ENCODE data around the gene ACTN1.

The ACTN1 gene

GRCh38 chr14:68955851-68956179, 23.3 kb downstream of the ACTN1 start:
- H2AFZ ChIP-seq (ENCODE audit: low read depth, low read length), result no peak overlapping the region

GRCh38 chr14:68955164-68955850, 23.8 kb downstream of the ACTN1 start:
- peak overlapping the region in 1 of 2 experiments; percentile 3 for H2BK12ac ChIP-seq (ENCODE audit: low read length in 2 of 2)
- peaks cover 59% of the 10 kb centered on the region for H3K4me1 ChIP-seq (ENCODE audit: control insufficient read depth, insufficient read depth, low read depth, low read length)
- WGBS, result 90% methylated on average over 9 of the region's 10 CpGs
- H2BK120ac ChIP-seq (ENCODE audit: low read depth, low read length), result no peak overlapping the region
- H2BK5ac ChIP-seq (ENCODE audit: low read depth, low read length, poor library complexity, severe bottlenecking), result no peak overlapping the region
- DNase-seq, result peak; percentile 53
- peaks cover 15 to 27% of the 10 kb centered on the region in 2 experiments for H3K36me3 ChIP-seq (ENCODE audit: control insufficient read depth in 1 of 2, insufficient read depth in 2 of 2, low read depth in 1 of 2, low read length in 2 of 2)
- H2AK5ac ChIP-seq (ENCODE audit: low read length, severe bottlenecking), result peak overlapping the region; percentile 21
- H3K4me2 ChIP-seq (ENCODE audit: low read length, poor library complexity, severe bottlenecking), result no peak overlapping the region
- H3K9me3 ChIP-seq (ENCODE audit: control insufficient read depth, low read length), result no peaks in the 10 kb centered on the region
- no peaks in the 10 kb centered on the region for H3K79me1 ChIP-seq (replicated peaks; ENCODE audit: low read length, poor library complexity, severe bottlenecking)
- H3K4ac ChIP-seq (ENCODE audit: low read depth in 1 of 2, low read length in 2 of 2), result no peak overlapping the region
- peak overlapping the region in 1 of 2 experiments; percentile 51 for H3K4me3 ChIP-seq (ENCODE audit: insufficient read depth in 1 of 2, low read depth in 1 of 2, low read length in 2 of 2)
- no peak overlapping the region for H2AFZ ChIP-seq (ENCODE audit: low read depth, low read length)
- no peak overlapping the region for H4K8ac ChIP-seq (ENCODE audit: low read length)
- H3K23ac ChIP-seq (ENCODE audit: low read length in 2 of 2), result no peak overlapping the region
- peak overlapping the region; percentile 40 to 52 for H3K18ac ChIP-seq (ENCODE audit: low read depth in 1 of 2, low read length in 2 of 2)
- H3K27ac ChIP-seq (ENCODE audit: low read length, poor library complexity, severe bottlenecking), result no peak overlapping the region
- no peak overlapping the region for H3K14ac ChIP-seq (ENCODE audit: low read length in 2 of 2)
- H3K9ac ChIP-seq (ENCODE audit: low read length), result peak overlapping the region; percentile 77
- H4K91ac ChIP-seq (ENCODE audit: low read length), result no peak overlapping the region
- H3K27me3 ChIP-seq (ENCODE audit: control insufficient read depth in 1 of 2, insufficient read depth in 1 of 2, low read length in 2 of 2), result no peaks in the 10 kb centered on the region
- H2BK15ac ChIP-seq (ENCODE audit: low read depth, poor library complexity, severe bottlenecking), result no peak overlapping the region

More at GRCh38 chr14:68955851-68956179, 23.3 kb downstream of the ACTN1 start:
- Histone ChIP-seq H3K27me3 (ENCODE audit: control insufficient read depth in 1 of 2, insufficient read depth in 1 of 2, low read length in 2 of 2) (no peaks in the 10 kb centered on the region), H2BK15ac (ENCODE audit: low read depth, poor library complexity, severe bottlenecking) (no peak overlapping the region), H4K91ac (ENCODE audit: low read length) (no peak overlapping the region), H3K4me3 (ENCODE audit: insufficient read depth in 1 of 2, low read depth in 1 of 2, low read length in 2 of 2) (peak overlapping the region in 1 of 2 experiments; percentile 51), H2AK5ac (ENCODE audit: low read length, severe bottlenecking) (peak overlapping the region; percentile 53), H3K79me1 (replicated peaks; ENCODE audit: low read length, poor library complexity, severe bottlenecking) (no peaks in the 10 kb centered on the region), H2BK120ac (ENCODE audit: low read depth, low read length) (no peak overlapping the region), H3K23ac (ENCODE audit: low read length in 2 of 2) (no peak overlapping the region), H3K36me3 (ENCODE audit: control insufficient read depth in 1 of 2, insufficient read depth in 2 of 2, low read depth in 1 of 2, low read length in 2 of 2) (peaks cover 15 to 29% of the 10 kb centered on the region in 2 experiments), H3K4me2 (ENCODE audit: low read length, poor library complexity, severe bottlenecking) (peak overlapping the region; percentile 11), H4K8ac (ENCODE audit: low read length) (no peak overlapping the region), H3K18ac (ENCODE audit: low read depth in 1 of 2, low read length in 2 of 2) (peak overlapping the region; percentile 40 to 68), H3K27ac (ENCODE audit: low read length, poor library complexity, severe bottlenecking) (peak overlapping the region; percentile 22), H3K9me3 (ENCODE audit: control insufficient read depth, low read length) (no peaks in the 10 kb centered on the region), H3K14ac (ENCODE audit: low read length in 2 of 2) (no peak overlapping the region), H2BK5ac (ENCODE audit: low read depth, low read length, poor library complexity, severe bottlenecking) (no peak overlapping the region), H3K9ac (ENCODE audit: low read length) (peak overlapping the region; percentile 77), H3K4ac (ENCODE audit: low read depth in 1 of 2, low read length in 2 of 2) (peak overlapping the region in 1 of 2 experiments; percentile 46), H3K4me1 (ENCODE audit: control insufficient read depth, insufficient read depth, low read depth, low read length) (peaks cover 58% of the 10 kb centered on the region), H2BK12ac (ENCODE audit: low read length in 2 of 2) (peak overlapping the region in 1 of 2 experiments; percentile 45)
- 67% methylated on average over 5 of the region's 5 CpGs for WGBS
- DNase-seq, result no peak

- peak overlapping the region; percentile 95 for H4K91ac ChIP-seq (ENCODE audit: low read length)
- peaks cover 10 to 27% of the 10 kb centered on the region in 2 experiments for H3K36me3 ChIP-seq (ENCODE audit: control insufficient read depth in 1 of 2, insufficient read depth in 2 of 2, low read depth in 1 of 2, low read length in 2 of 2)
- H3K14ac ChIP-seq (ENCODE audit: low read length in 2 of 2), result peak overlapping the region in 1 of 2 experiments; percentile 88
- no peak overlapping the region for H2BK5ac ChIP-seq (ENCODE audit: low read depth, low read length, poor library complexity, severe bottlenecking)
- peak overlapping the region; percentile 65 for H2BK120ac ChIP-seq (ENCODE audit: low read depth, low read length)
- peaks cover 61% of the 10 kb centered on the region for H3K4me1 ChIP-seq (ENCODE audit: control insufficient read depth, insufficient read depth, low read depth, low read length)
- H2BK12ac ChIP-seq (ENCODE audit: low read length in 2 of 2), result peak overlapping the region; percentile 6 to 84
- 79% methylated on average over 4 of the region's 4 CpGs for WGBS
- peak overlapping the region in 1 of 2 experiments; percentile 16 for H3K23ac ChIP-seq (ENCODE audit: low read length in 2 of 2)
- peak overlapping the region; percentile 92 for H4K8ac ChIP-seq (ENCODE audit: low read length)
- H3K4ac ChIP-seq (ENCODE audit: low read depth in 1 of 2, low read length in 2 of 2), result peak overlapping the region in 1 of 2 experiments; percentile 50
- H3K9me3 ChIP-seq (ENCODE audit: control insufficient read depth, low read length), result no peaks in the 10 kb centered on the region
- H2BK15ac ChIP-seq (ENCODE audit: low read depth, poor library complexity, severe bottlenecking), result peak overlapping the region; percentile 64
- DNase-seq, result no peak
- H3K27ac ChIP-seq (ENCODE audit: low read length, poor library complexity, severe bottlenecking), result peak overlapping the region; percentile 57
- H3K27me3 ChIP-seq (ENCODE audit: control insufficient read depth in 1 of 2, insufficient read depth in 1 of 2, low read length in 2 of 2), result no peaks in the 10 kb centered on the region
- peak overlapping the region; percentile 75 for H3K9ac ChIP-seq (ENCODE audit: low read length)
- H3K4me3 ChIP-seq (ENCODE audit: insufficient read depth in 1 of 2, low read depth in 1 of 2, low read length in 2 of 2), result peak overlapping the region in 1 of 2 experiments; percentile 68
- no peaks in the 10 kb centered on the region for H3K79me1 ChIP-seq (replicated peaks; ENCODE audit: low read length, poor library complexity, severe bottlenecking)
- H2AFZ ChIP-seq (ENCODE audit: low read depth, low read length), result no peak overlapping the region
- no peak overlapping the region for H3K4me2 ChIP-seq (ENCODE audit: low read length, poor library complexity, severe bottlenecking)
- H2AK5ac ChIP-seq (ENCODE audit: low read length, severe bottlenecking), result peak overlapping the region; percentile 50
- peak overlapping the region; percentile 94 to 95 for H3K18ac ChIP-seq (ENCODE audit: low read depth in 1 of 2, low read length in 2 of 2)
Measured at GRCh38 chr14:68953196-68953555, 25.9 kb downstream of the ACTN1 start.

- no peak overlapping the region for H2BK5ac ChIP-seq (ENCODE audit: low read depth, low read length, poor library complexity, severe bottlenecking)
- peak overlapping the region in 1 of 2 experiments; percentile 68 for H3K4me3 ChIP-seq (ENCODE audit: insufficient read depth in 1 of 2, low read depth in 1 of 2, low read length in 2 of 2)
- no peak overlapping the region for H3K4me2 ChIP-seq (ENCODE audit: low read length, poor library complexity, severe bottlenecking)
- no peak overlapping the region for H2AK5ac ChIP-seq (ENCODE audit: low read length, severe bottlenecking)
- peaks cover 61% of the 10 kb centered on the region for H3K4me1 ChIP-seq (ENCODE audit: control insufficient read depth, insufficient read depth, low read depth, low read length)
- H4K91ac ChIP-seq (ENCODE audit: low read length), result peak overlapping the region; percentile 73
- H3K9me3 ChIP-seq (ENCODE audit: control insufficient read depth, low read length), result no peaks in the 10 kb centered on the region
- H2BK120ac ChIP-seq (ENCODE audit: low read depth, low read length), result peak overlapping the region; percentile 68
- no peak overlapping the region for H3K14ac ChIP-seq (ENCODE audit: low read length in 2 of 2)
- H3K18ac ChIP-seq (ENCODE audit: low read depth in 1 of 2, low read length in 2 of 2), result peak overlapping the region; percentile 76 to 94
- H2AFZ ChIP-seq (ENCODE audit: low read depth, low read length), result no peak overlapping the region
- H4K8ac ChIP-seq (ENCODE audit: low read length), result peak overlapping the region; percentile 52
- no peak overlapping the region for H3K23ac ChIP-seq (ENCODE audit: low read length in 2 of 2)
- H3K27ac ChIP-seq (ENCODE audit: low read length, poor library complexity, severe bottlenecking), result peak overlapping the region; percentile 78
- peak; percentile 90 for DNase-seq
- peak overlapping the region; percentile 8 to 34 for H2BK12ac ChIP-seq (ENCODE audit: low read length in 2 of 2)
- peaks cover 10 to 27% of the 10 kb centered on the region in 2 experiments for H3K36me3 ChIP-seq (ENCODE audit: control insufficient read depth in 1 of 2, insufficient read depth in 2 of 2, low read depth in 1 of 2, low read length in 2 of 2)
- no peaks in the 10 kb centered on the region for H3K79me1 ChIP-seq (replicated peaks; ENCODE audit: low read length, poor library complexity, severe bottlenecking)
- H3K27me3 ChIP-seq (ENCODE audit: control insufficient read depth in 1 of 2, insufficient read depth in 1 of 2, low read length in 2 of 2), result no peaks in the 10 kb centered on the region
- H3K9ac ChIP-seq (ENCODE audit: low read length), result peak overlapping the region; percentile 75
- H2BK15ac ChIP-seq (ENCODE audit: low read depth, poor library complexity, severe bottlenecking), result no peak overlapping the region
- no peak overlapping the region for H3K4ac ChIP-seq (ENCODE audit: low read depth in 1 of 2, low read length in 2 of 2)
- 25% methylated on average over 12 of the region's 12 CpGs for whole genome bisulfite sequencing
Measured at GRCh38 chr14:68952531-68953195, 26.4 kb downstream of the ACTN1 start.
